ENCODE data around the gene TSPAN31.

The TSPAN31 gene

GRCh38 chr12:57797933-57798332, 53.1 kb downstream of the TSPAN31 start:
- DNase-seq = no peak

All from fibroblast of skin of scalp (primary cell).